GM12878 (cell line): ENCODE data around the gene MPP2. TPM values are rescaled to one million over a fixed set of nuclear protein-coding genes. Genes with fewer than 3 reads are reported as not detected.

Source experiments
- ATAC-seq: fragments of 200-7000 bp; cut with Tn5 transposase; 3 replicates; pipeline ENCODE4 v1.9.1; 2020; ENCODE audit warnings: mild to moderate bottlenecking, moderate library complexity
- BruUV-seq: library from RNA; stranded (reverse); fragments of 400-500 nt; replicated peaks from 2 replicates; lab custom pipeline; 2021; lab: Mats Ljungman, UMichigan
- CTCF ChIA-PET: fragments of 300-600 bp; sonication (Branson Sonifier 250); formaldehyde crosslinking; extraction: SDS; loops from one replicate; lab custom pipeline; 2021; ENCODE audit warnings: inconsistent platforms; lab: Yijun Ruan, JAX
- POLR2A ChIA-PET: fragments of 350-600 bp; formaldehyde crosslinking; extraction: SDS; loops from one replicate; lab custom pipeline; 2021; ENCODE audit warnings: inconsistent platforms; lab: Charles Lee
- RAD21 ChIA-PET: fragments of 300-600 bp; sonication (Branson Sonifier 250); formaldehyde crosslinking; loops from one replicate; lab custom pipeline; 2023; ENCODE audit warnings: antibody characterized with exemption; ENCODE audit not compliant: unreplicated experiment; lab: Charles Lee
- SMC1A ChIA-PET: fragments of 300-600 bp; sonication (Branson Sonifier 250); formaldehyde crosslinking; loops from one replicate; lab custom pipeline; 2023; ENCODE audit not compliant: unreplicated experiment, uncharacterized antibody; lab: Charles Lee
- DNase-seq: peaks from one replicate; pipeline ENCODE4 v3.0.0-alpha.2; 2011; ENCODE audit warnings: low read depth, low spot score
- FAIRE-seq: peaks from 3 replicates; lab custom pipeline; 2011; peaks lifted over from hg19 to GRCh38; lab: Jason Lieb, UNC
- H2AFZ ChIP-seq: 2 replicates; pipeline ENCODE4 v1.6.0; 2011; ENCODE audit warnings: low read depth, low read length, control low read depth; ENCODE audit not compliant: control insufficient read depth
- H3K27ac ChIP-seq: 2 replicates; pipeline ENCODE4 v1.5.1; 2011; ENCODE audit warnings: control low read depth; ENCODE audit not compliant: control insufficient read depth, insufficient read depth
- H3K27me3 ChIP-seq, 2 experiments: replicated peaks in 1 of 2; 2 replicates each; pipeline versions ENCODE4 v1.6.0 to v1.6.1; 2011; ENCODE audit warnings: low read length in 1 of 2; ENCODE audit not compliant: control insufficient read depth in 2 of 2, insufficient read depth in 2 of 2
- H3K36me3 ChIP-seq, 2 experiments: 2 replicates each; pipeline ENCODE4 v1.5.1; 2011; ENCODE audit warnings: low read length in 1 of 2; ENCODE audit not compliant: control insufficient read depth in 2 of 2, insufficient read depth in 2 of 2
- H3K4me1 ChIP-seq: 2 replicates; pipeline ENCODE4 v1.6.1; 2011; ENCODE audit warnings: mild to moderate bottlenecking, low read length, moderate library complexity, mixed read lengths; ENCODE audit not compliant: control insufficient read depth, insufficient read depth
- H3K4me2 ChIP-seq: 2 replicates; pipeline ENCODE4 v1.6.0; 2011; ENCODE audit warnings: control low read depth; ENCODE audit not compliant: control insufficient read depth, insufficient read depth
- H3K4me3 ChIP-seq: fragments of 200-600 bp; sonication (generic); 2 replicates; pipeline ENCODE4 v1.5.1; 2016
- H3K79me2 ChIP-seq: 2 replicates; pipeline ENCODE4 v1.6.0; 2011; ENCODE audit warnings: low read length; ENCODE audit not compliant: control insufficient read depth, insufficient read depth
- H3K9ac ChIP-seq: 2 replicates; pipeline ENCODE4 v1.8.0; 2011; ENCODE audit warnings: low read length, control low read depth, mixed read lengths; ENCODE audit not compliant: control insufficient read depth, insufficient read depth
- H3K9me3 ChIP-seq: replicated peaks from 3 replicates; pipeline ENCODE4 v1.5.1; 2011; ENCODE audit warnings: mild to moderate bottlenecking, low read length; ENCODE audit not compliant: control insufficient read depth, insufficient read depth
- H4K20me1 ChIP-seq: 2 replicates; pipeline ENCODE4 v1.6.0; 2011; ENCODE audit not compliant: control insufficient read depth, insufficient read depth
- CEBPB ChIP-seq, 2 experiments: fragments of 150-350 bp in 1 of 2; IDR thresholded peaks; 2 replicates each; pipeline ENCODE4 v1.6.1; 2012 to 2014; ENCODE audit warnings: low read depth in 2 of 2, low read length in 2 of 2, borderline replicate concordance in 1 of 2, inconsistent platforms in 1 of 2
- FOXK2 ChIP-seq: fragments of 450-650 bp; IDR thresholded peaks from 2 replicates; pipeline ENCODE4 v1.6.1; 2017; ENCODE audit warnings: mild to moderate bottlenecking, moderate library complexity
- GABPA ChIP-seq: IDR thresholded peaks from 2 replicates; pipeline ENCODE4 v1.6.1; 2014; ENCODE audit warnings: antibody characterized with exemption, low read depth, mild to moderate bottlenecking, inconsistent platforms
- PAX8 ChIP-seq: fragments of 450-650 bp; IDR thresholded peaks from 2 replicates; pipeline ENCODE4 v1.6.1; 2017; ENCODE audit warnings: mild to moderate bottlenecking, moderate library complexity
- RAD21 ChIP-seq: IDR thresholded peaks from 2 replicates; pipeline ENCODE4 v1.6.1; 2011; ENCODE audit warnings: mild to moderate bottlenecking, low read depth, low read length, moderate library complexity; ENCODE audit not compliant: insufficient read depth
- RCOR1 ChIP-seq: conservative IDR thresholded peaks from 2 replicates; pipeline ENCODE4 v1.6.1; 2012; ENCODE audit warnings: low read depth, low read length, improper control_type of control experiment
- SMAD1 ChIP-seq: fragments of 450-650 bp; IDR thresholded peaks from 2 replicates; pipeline ENCODE4 v1.6.1; 2018; ENCODE audit warnings: mild to moderate bottlenecking, low read depth; ENCODE audit not compliant: partially characterized antibody
- YY1 ChIP-seq: IDR thresholded peaks from 2 replicates; pipeline ENCODE4 v1.6.1; 2011; ENCODE audit warnings: low read depth, mild to moderate bottlenecking, low read length
- WGBS: methylation state at CpG from one replicate; pipeline ENCODE4 v1.1.6; 2016; ENCODE audit warnings: low lambda C conversion rate; ENCODE audit not compliant: insufficient replicate concordance, insufficient coverage; ENCODE audit errors: missing lambda C conversion rate; 5-methylcytosine and 5-hydroxymethylcytosine counted together
- in situ Hi-C: fragments of 300-500 bp; cut with MboI; formaldehyde crosslinking; loops from 9 replicates; pipeline ENCODE4 v1.14.3; 2018; ENCODE audit warnings: mixed read lengths
- intact Hi-C: fragments of 100-400 bp; cut with micrococcal nuclease; formaldehyde crosslinking; loops from one replicate; pipeline ENCODE4 v1.14.2; 2022; ENCODE audit not compliant: unreplicated experiment
- polyA plus RNA-seq, 11 experiments: library from polyadenylated mRNA; depleted of rRNA in 4 of 11; unstranded in 6 of 11; stranded (reverse) in 5 of 11; fragments of >200 nt; fragmentation: Nextera tagmentation in 4 of 11; fragmentation: Illumina TruSeq in 1 of 11; extraction: Ambion mirVana in 4 of 11; extraction: Trizol in 1 of 11; gene quantifications; 1 replicate in 1 of 11; 2 replicates in 10 of 11; pipeline versions ENCODE4 v1.2.1 to v1.2.3, GENCODE V29; 2011 to 2016; ENCODE audit warnings: inconsistent platforms in 2 of 11, missing spikeins in 2 of 11, low read depth in 1 of 11
- total RNA-seq, 4 experiments: library from RNA; depleted of rRNA in 3 of 4; stranded (reverse); fragments of >200 nt in 3 of 4; fragmentation: Illumina TruSeq in 1 of 4; extraction: Trizol in 1 of 4; gene quantifications; 2 replicates each; pipeline versions ENCODE4 v1.2.1 to v1.2.3, GENCODE V29; 2013 to 2021
- TF ChIP-seq, protein P1 (sequence below): fragments of 450-650 bp; IDR thresholded peaks from 2 replicates; pipeline ENCODE4 v1.6.1; 2017; ENCODE audit warnings: mild to moderate bottlenecking

The MPP2 gene
- total and polyA plus RNA-seq, 10 of the 15 experiments (the other 5 are each of a cell fraction or from before 2014, with no cell fraction given), result 0.02 to 0.23 (median 0.15) TPM; not detected in 2

DNA sequence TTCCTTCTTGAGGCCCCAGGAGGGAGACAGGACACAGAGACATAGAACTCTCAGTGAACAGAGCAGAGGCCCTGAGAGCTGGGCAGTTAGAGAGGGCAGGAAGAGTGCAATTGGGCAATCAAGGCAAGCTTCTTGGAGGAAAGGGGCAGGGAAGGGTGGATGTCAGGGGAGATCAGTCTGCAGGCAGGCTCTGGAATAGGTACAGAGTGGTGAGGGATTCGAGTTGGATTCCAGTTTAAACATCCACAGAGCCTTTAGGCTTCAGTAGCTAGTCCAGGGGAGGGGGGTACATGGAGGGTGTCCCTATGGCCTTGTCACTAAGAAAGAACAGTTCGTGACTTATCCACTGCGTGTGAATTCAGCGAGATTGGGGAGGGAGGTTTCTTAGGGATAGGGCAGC lies 44.4 kb upstream of the MPP2 start:
- DNase-seq, result no peak
- BruUV-seq, result no TSS peak
- SMC1A ChIA-PET, result no interaction called here
- intact Hi-C loops, result no loop called here
- Histone ChIP-seq H3K9ac (no peak overlapping the region), H3K27ac (no peak overlapping the region), H3K79me2 (no peaks in the 10 kb centered on the region), H3K36me3 (no peaks in the 10 kb centered on the region), H3K4me1 (no peaks in the 10 kb centered on the region), H3K4me2 (no peak overlapping the region), H3K4me3 (no peak overlapping the region), H4K20me1 (no peaks in the 10 kb centered on the region), H3K9me3 (no peaks in the 10 kb centered on the region), H2AFZ (no peak overlapping the region), H3K27me3 (peaks cover 0 to 6% of the 10 kb centered on the region in 2 experiments; a peak in 2 of 4 replicates)
- FAIRE-seq, result no peak
- WGBS, result 45% methylated on average over 4 of the region's 4 CpGs
- POLR2A ChIA-PET, result no interaction called here
- RAD21 ChIA-PET, result no interaction called here
- TF ChIP-seq CEBPB (IDR thresholded peaks at IDR 0.05; ENCODE audit: borderline replicate concordance in 1 of 2, low read depth in 2 of 2, low read length in 2 of 2), result no peak
- TF ChIP-seq FOXK2, result no peak
- no peak for TF ChIP-seq RCOR1
- no peak for TF ChIP-seq SMAD1
- no peak for TF ChIP-seq GABPA
- TF ChIP-seq YY1, result no peak
- no peak for TF ChIP-seq RAD21
- TF ChIP-seq PAX8, result no peak
- TF ChIP-seq, protein P1, sequence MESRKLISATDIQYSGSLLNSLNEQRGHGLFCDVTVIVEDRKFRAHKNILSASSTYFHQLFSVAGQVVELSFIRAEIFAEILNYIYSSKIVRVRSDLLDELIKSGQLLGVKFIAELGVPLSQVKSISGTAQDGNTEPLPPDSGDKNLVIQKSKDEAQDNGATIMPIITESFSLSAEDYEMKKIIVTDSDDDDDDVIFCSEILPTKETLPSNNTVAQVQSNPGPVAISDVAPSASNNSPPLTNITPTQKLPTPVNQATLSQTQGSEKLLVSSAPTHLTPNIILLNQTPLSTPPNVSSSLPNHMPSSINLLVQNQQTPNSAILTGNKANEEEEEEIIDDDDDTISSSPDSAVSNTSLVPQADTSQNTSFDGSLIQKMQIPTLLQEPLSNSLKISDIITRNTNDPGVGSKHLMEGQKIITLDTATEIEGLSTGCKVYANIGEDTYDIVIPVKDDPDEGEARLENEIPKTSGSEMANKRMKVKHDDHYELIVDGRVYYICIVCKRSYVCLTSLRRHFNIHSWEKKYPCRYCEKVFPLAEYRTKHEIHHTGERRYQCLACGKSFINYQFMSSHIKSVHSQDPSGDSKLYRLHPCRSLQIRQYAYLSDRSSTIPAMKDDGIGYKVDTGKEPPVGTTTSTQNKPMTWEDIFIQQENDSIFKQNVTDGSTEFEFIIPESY, result no peak
- CTCF ChIA-PET, result no interaction called here
- in situ Hi-C loops, result no loop called here
- ATAC-seq, result no peak
